Bronchial epithelial cell (primary cell): ENCODE measurements around the gene MINDY4. TPM values are rescaled to one million over a fixed set of nuclear protein-coding genes. Genes with fewer than 3 reads are reported as not detected.

Experiments used
- DNase-seq: peaks from one replicate; pipeline ENCODE4 v3.0.0-alpha.2; 2010; ENCODE audit warnings: low read depth
- FAIRE-seq: peaks from 2 replicates; lab custom pipeline; 2011; peaks lifted over from hg19 to GRCh38; lab: Jason Lieb, UNC
- H3K27me3 ChIP-seq: 2 replicates; pipeline ENCODE4 v1.5.1; 2011; ENCODE audit warnings: low read length; ENCODE audit not compliant: control insufficient read depth, insufficient read depth
- H3K36me3 ChIP-seq: 2 replicates; pipeline ENCODE4 v1.5.1; 2011; ENCODE audit warnings: low read length; ENCODE audit not compliant: control insufficient read depth, insufficient read depth
- H3K4me3 ChIP-seq: 2 replicates; pipeline ENCODE4 v1.5.1; 2011; ENCODE audit warnings: mild to moderate bottlenecking, low read depth, low read length, control low read depth
- CTCF ChIP-seq: IDR thresholded peaks from 2 replicates; pipeline ENCODE4 v1.5.1; 2011; ENCODE audit warnings: mild to moderate bottlenecking, moderate library complexity, low read length, control low read depth, inconsistent platforms; ENCODE audit not compliant: insufficient read depth, severe bottlenecking
- total RNA-seq: library from RNA; depleted of rRNA; stranded (reverse); fragments of >200 nt; gene quantifications from 2 replicates; pipeline ENCODE4 v1.2.1, GENCODE V29; 2014

The MINDY4 gene
- total RNA-seq, 1 donor from 2014 or later: 1.1 TPM

- Histone ChIP-seq H3K4me3 (no peak overlapping the region), H3K36me3 (no peaks in the 10 kb centered on the region), H3K27me3 (no peaks in the 10 kb centered on the region)
- FAIRE-seq (no peak), DNase-seq (no peak)
- no peak for TF ChIP-seq CTCF
Observed at GRCh38 chr7:30884881-30885280, 113.7 kb downstream of the MINDY4 start.

DNA sequence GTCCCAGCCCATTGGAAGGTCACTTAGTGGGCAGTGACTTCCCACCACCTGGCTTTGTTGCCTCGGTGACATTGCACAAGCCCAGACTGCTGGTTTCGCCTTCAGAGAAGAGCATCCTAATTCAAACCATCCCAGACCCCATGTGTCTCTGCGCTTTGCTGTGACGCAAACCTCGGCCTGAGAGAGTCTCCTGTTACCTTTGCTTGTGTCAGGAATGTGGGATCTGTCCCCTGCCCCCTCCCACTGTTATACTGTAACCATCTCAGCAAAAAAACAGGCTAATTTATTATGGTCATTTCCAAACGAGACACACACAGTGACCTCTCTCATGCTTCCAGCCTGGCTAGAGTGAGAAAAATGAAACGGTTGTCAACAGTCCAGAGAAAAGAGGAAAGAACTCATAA lies 115.4 kb downstream of the MINDY4 start:
- no peak for FAIRE-seq

DNA sequence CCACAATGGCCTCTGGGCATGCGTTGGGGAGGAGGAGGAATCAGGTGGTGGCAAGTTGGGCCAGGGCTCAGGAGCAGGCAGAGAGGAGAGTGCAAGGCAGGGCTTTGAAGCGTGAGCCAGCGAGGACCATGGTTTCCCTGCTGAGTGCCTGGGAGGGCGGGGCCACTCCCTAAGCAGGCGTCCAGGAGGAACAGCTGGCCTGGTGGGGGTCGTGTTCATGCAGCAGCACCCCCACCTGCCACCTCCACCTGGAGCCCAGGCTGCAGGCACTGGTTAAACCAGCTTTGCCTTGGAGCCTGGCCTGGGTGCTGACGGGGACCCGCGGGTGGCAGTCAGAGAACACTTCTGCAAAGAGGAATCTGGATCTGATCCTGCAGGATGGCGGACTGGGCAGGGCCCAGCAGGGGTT lies 116.3 kb downstream of the MINDY4 start:
- no peak for DNase-seq
- Histone ChIP-seq H3K4me3 (no peak overlapping the region), H3K36me3 (no peaks in the 10 kb centered on the region), H3K27me3 (no peaks in the 10 kb centered on the region)
- no peak for TF ChIP-seq CTCF
- FAIRE-seq: no peak

More for the DNA sequence above, 115.4 kb downstream of the MINDY4 start:
- H3K4me3 ChIP-seq: no peak overlapping the region
- TF ChIP-seq CTCF: no peak
- no peaks in the 10 kb centered on the region for H3K27me3 ChIP-seq
- no peaks in the 10 kb centered on the region for H3K36me3 ChIP-seq
- DNase-seq: no peak

DNA sequence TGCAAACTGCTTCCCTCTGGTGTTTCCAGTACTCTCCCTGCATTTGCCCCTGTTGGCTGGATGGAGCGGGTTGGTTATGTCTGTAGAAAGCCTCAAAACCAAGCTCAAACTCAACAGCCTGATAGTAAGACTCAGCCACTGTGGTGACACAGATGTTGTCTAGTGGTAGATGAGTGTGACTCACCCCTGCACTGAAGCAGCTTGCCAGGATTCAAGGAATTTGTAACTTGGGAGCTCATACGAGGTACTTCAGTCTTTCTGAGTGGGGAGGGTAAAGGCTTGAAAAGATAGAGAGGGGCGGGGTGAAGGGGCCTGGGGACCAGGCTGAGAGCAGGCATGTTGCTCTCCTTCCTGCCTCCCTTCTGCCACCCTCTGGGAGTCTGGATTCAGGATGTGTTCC lies 117.5 kb downstream of the MINDY4 start:
- H3K36me3 ChIP-seq: no peaks in the 10 kb centered on the region
- no peak for TF ChIP-seq CTCF
- no peak overlapping the region for H3K4me3 ChIP-seq
- peak; percentile 65 for DNase-seq
- FAIRE-seq: no peak
- no peaks in the 10 kb centered on the region for H3K27me3 ChIP-seq

- no peaks in the 10 kb centered on the region for H3K27me3 ChIP-seq
- DNase-seq: no peak
- no peak for TF ChIP-seq CTCF
- no peak for FAIRE-seq
- H3K36me3 ChIP-seq: no peaks in the 10 kb centered on the region
- no peak overlapping the region for H3K4me3 ChIP-seq
Observed at GRCh38 chr7:30890226-30890625, 119.0 kb downstream of the MINDY4 start.

GRCh38 chr7:30893357-30893756 lies 122.1 kb downstream of the MINDY4 start:
- H3K27me3 ChIP-seq: peaks cover 4% of the 10 kb centered on the region
- no peak overlapping the region for H3K4me3 ChIP-seq
- no peaks in the 10 kb centered on the region for H3K36me3 ChIP-seq
- no peak for DNase-seq
- TF ChIP-seq CTCF: no peak
- no peak for FAIRE-seq
